SW480 (cell line): Measurements from ENCODE around the gene LRP1B.

Experiments
- DNase-seq: peaks from one replicate; pipeline ENCODE4 v3.0.0-alpha.2; 2016; ENCODE audit warnings: low spot score

Gene LRP1B

GRCh38 chr2:140246957-140247356 lies 1883.9 kb downstream of the LRP1B start:
- no peak for DNase-seq

- DNase-seq = no peak
Measured at GRCh38 chr2:140246058-140246457, 1884.8 kb downstream of the LRP1B start.

- no peak for DNase-seq
Measured at GRCh38 chr2:140242889-140243288, 1887.9 kb downstream of the LRP1B start.

- no peak for DNase-seq
Measured at GRCh38 chr2:140234116-140234515, 1896.7 kb downstream of the LRP1B start.

DNA sequence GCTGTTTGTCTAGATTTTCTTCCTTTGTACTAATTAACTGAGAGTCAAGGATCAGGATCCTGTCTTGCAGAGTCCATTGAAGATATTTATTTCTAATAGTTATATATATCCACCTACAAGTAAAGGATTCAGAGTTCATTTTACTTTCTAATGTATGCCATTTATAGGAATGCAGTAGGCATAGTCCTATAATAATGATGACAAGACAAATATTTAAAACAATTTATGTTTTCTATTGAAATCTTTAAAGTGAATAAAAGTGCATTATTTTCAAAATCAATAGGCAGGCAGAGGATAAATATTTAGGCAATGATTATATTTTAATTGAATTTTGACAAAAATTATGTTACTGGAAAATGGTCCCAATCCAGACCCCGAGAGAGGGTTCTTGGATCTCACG lies 1919.9 kb downstream of the LRP1B start:
- no peak for DNase-seq

DNA sequence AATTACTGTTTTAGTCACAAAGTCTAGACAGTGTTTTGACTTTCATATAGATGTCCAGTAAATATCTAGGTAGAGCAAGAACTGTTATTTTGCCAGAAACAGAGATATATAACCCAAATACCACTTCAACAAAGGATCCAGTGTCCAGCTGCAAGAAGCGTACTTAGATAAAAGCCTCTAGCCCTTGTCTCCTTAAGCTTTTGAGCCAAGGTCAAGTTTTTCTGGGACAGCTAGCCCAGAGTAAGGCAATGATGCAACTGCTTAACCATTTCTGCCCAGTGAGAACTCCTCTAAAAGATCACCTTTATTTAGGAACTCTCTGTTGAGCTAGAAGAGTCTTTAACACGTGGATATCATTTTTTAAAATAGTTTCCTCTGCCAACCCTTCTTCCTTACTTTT lies 1925.7 kb downstream of the LRP1B start:
- DNase-seq = no peak

GRCh38 chr2:140203347-140203746 lies 1927.5 kb downstream of the LRP1B start:
- DNase-seq = no peak

GRCh38 chr2:140201572-140201971 lies 1929.2 kb downstream of the LRP1B start:
- DNase-seq = no peak

DNA sequence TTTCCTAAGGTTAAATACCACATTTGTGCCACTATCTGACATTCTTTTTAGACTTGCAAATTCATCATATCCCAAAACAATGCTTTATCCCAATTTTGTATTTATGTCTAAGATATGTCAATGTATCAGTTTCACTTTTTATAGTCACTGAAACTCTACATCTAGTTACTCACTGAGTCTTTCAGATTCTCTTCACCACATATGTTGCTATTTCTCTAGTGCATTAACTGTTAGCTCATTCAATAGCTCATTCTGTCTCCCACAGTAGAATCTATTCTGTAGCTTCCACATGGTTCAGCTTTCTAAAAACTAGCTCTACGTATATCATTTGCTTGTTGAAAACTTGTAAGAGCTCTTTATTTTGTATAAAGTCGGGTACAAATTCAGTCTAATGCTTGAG lies 1930.1 kb downstream of the LRP1B start:
- DNase-seq = no peak

GRCh38 chr2:140200307-140200706 lies 1930.5 kb downstream of the LRP1B start:
- DNase-seq = no peak

DNA sequence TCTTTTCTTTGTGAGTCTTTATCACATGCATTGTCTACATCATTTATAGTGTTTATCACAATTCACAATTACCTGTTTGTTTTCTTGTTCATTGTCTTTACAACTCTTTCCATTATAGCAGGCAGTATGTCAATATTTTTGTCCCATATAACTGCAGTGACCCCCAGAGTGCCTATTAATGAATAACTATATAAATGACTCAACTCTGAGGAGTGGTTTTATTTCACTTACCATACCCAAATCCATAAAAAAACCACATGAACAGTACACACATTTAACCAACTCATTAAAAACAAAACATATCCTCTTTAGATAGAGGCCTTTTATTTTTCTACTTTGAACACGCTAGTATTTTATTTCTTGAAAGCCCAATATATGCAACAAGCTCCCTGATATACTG lies 1931.5 kb downstream of the LRP1B start:
- no peak for DNase-seq

- DNase-seq = no peak
Measured at GRCh38 chr2:140187086-140187485, 1943.7 kb downstream of the LRP1B start.

DNA sequence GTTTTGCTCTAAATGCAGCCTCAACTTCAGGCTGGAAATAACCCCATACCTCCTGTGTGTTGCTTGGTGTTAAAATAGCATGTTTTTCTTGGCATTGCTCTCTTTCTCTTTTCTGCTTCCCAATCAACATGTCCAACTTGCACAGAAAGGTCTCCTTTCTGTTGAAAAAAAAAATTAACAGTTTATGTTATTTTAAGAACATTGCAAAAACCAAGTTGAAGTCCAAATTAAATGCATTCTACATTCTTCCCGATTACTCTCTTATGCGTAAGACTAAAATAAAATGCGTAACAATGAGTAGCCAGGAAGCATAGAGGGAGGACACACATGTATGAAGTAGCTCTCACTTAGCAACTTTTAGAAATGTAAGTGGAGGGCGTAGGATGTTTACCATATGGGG lies 1944.5 kb downstream of the LRP1B start:
- DNase-seq = no peak

GRCh38 chr2:140185076-140185475 lies 1945.7 kb downstream of the LRP1B start:
- DNase-seq = no peak

DNA sequence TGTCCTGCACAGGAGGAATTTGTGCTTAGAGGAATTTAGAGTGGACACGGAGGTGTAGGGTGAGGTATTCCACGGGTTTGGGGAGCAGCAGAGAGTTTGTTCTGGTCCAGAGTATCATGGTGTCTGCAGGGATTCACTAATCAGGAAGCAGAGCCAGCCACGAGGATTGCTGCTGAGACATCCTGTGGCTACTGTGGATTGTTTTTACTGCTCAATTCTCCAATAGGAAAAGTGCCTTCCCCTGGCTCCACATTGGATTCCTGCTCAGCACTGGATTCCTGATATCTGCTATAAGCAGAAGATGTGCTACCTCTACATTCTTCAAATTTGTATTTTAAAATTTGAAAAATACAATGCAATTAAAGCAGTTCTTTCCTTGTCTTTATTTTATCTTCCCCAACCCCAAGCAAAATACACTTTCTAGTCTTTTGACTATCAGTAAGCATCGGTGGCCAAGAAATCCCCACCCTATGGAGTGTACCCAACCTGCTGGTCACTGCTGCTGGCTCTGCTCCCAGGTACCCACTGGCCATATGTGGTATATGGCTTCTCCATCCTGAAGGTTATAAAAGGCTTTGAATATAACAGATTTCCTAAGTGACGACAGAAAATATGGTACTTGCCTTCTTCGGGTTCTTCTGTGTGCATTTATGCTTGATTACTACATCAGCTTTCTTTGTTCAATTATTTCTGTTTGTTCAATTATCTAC lies 1947.6 kb downstream of the LRP1B start:
- no peak for DNase-seq
